K562 treated with DMSO at 1 percent for 48 hours (cell line): ENCODE measurements around the gene SLC2A4. TPM values are rescaled to one million over a fixed set of nuclear protein-coding genes. Genes with fewer than 3 reads are reported as not detected.

Source experiments
- total RNA-seq: library from RNA; unstranded; fragments of 300-600 nt; gene quantifications from 2 replicates; pipeline ENCODE4 v1.2.3, GENCODE V29; 2022; ENCODE audit warnings: low replicate concordance; ENCODE audit errors: extremely low read depth

Gene SLC2A4
- total RNA-seq: not detected in 2 replicates

GRCh38 chr17:7281074-7281952 is at the start of gene SLC2A4:
Gene SLC2A4 (plus strand): TSS chr17:7281718. CDS start chr17:7281935, 217 bp downstream.

DNA sequence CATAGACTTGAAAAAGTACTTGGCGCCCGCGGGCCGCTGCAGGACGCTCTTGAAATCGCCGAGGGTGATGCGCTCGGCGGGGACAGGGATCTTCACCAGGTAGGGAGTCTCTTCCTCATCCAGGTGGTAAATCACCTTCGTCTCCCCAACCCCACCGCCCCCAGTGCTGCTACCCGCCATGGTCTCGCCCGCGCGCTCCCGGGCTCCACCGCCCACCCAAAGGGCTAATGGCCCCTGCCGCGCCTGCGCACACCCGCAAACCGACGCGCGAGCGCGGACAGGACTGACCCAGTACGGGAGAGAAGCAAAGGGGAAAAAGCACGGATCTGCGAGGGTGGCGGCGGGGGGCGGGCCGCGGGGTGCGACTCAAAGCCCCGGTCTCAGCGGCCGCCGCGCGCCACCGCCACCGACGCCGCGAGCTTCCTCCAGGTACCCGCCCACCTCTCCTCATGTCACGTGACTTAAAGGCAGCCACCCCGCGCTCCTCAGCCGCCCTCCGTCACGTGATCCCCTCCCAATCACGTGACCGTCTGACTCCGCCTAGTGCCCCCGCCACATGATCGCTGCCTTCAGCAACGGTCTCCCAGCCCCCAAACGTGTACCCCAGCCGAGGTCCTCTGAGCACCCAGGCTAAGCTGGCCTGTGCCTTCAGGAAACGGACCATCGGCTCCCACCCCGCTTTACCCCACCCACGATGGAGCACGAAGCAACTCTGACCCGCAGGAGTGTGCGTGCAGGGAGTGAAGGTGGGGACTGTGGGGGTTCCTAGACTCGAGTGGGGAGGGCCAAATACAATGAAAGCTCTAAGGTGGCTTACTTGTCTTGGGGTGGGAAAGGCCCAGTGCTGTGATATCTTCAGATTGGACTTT is 47.2 kb upstream of the SLC2A4 start, which contains the start of gene DVL2:
Gene DVL2 (minus strand): TSS at position 435 of the 869 bp plus-strand sequence. CDS start 255 bp downstream, at position 180.

GRCh38 chr17:7239091-7240027 is 42.2 kb upstream of the SLC2A4 start, which contains the start of gene PHF23:
Gene PHF23 (minus strand): TSS chr17:7239457. CDS start chr17:7239279, 178 bp downstream.

GRCh38 chr17:7241783-7242716 is 39.5 kb upstream of the SLC2A4 start, which contains the start of gene GABARAP:
Gene GABARAP (minus strand): TSS chr17:7242449. CDS start chr17:7242330, 119 bp downstream.

GRCh38 chr17:7251661-7252175 is 29.8 kb upstream of the SLC2A4 start, which contains the start of gene CTDNEP1:
Gene CTDNEP1 (minus strand): TSS chr17:7251734. CDS start chr17:7251296, 438 bp downstream.

DNA sequence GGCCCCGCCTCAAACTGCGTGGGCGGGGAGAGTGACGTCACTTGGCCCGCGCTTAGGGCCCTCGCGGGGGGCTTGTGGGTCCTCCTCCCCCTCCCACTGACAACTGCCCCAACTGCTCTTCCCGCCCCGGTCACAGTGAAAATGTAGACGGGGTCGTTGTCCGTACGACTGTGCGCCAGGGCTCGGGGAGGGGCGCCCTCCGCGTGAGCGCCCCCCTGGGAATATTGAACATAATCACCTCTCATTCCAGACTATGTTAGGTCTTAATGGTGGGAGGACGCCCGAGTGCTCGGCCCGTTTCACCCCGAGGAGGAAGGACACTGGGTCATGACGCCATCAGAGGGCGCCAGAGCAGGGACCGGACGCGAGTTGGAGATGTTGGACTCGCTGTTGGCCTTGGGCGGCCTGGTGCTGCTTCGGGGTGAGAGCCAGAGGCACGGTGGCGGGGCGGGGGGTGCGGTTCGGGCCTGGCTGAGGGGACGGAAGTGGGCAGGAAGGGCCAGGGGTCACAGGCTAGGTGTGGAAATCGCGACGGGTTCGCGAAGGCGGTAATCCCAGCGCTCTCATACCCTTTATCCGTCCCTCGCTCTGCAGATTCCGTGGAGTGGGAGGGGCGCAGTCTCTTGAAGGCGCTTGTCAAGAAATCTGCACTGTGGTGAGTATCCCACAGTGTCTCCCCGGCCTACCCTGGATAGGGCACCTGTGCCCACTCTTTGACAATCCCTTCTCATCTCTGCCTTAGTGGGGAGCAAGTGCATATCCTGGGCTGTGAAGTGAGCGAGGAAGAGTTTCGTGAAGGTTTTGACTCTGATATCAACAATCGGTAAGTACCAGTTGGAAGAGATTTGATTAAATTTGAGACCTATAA is 29.1 kb upstream of the SLC2A4 start, which contains the start of gene ELP5:
Gene ELP5 (plus strand): TSS at position 40 of the 868 bp plus-strand sequence. CDS start 336 bp downstream, at position 376.

DNA sequence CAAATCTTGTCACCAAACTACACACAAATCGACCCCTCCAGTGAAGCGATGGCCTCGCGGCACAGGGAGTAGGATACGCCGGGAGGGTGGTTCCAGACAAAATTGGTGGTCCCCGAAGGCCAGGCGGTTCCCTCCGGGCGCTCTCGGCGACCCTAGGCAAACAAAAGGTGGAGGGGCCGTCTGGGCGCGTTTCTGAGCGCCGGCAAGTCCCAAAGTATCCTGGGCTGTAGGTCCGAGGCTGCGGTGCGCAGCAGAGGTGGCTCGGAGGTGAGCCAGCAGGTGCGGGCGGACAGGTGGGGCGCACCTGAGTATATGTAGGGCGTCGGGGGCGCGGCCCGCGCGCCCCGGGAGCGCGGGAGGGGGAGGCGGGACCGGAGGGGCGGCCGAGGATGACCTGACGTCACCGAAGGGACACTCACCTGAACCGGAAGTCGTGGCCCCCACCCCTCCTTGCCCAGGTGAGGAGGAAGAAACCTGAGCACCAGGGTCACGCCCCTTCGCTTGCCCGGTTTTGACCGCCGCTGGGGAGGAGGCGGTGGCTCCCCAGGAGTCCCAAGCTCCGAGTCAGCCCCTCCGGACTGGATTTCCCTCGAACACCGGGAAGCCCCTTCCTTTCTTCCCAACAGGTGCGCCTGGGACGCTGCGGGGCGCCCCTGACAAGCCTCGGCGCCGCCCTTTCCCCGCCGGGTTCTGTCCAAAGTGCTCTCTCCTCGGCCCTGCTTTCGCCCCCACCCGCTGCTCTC is 19.2 kb upstream of the SLC2A4 start, which contains the start of gene CLDN7:
Gene CLDN7 (minus strand): TSS at position 287 of the 743 bp plus-strand sequence. CDS start 435 bp downstream, outside the sequence.

GRCh38 chr17:7294614-7295153 is 13.2 kb downstream of the SLC2A4 start, which contains the start of gene YBX2:
Gene YBX2 (minus strand): TSS chr17:7294639. CDS start chr17:7294500, 139 bp downstream.

DNA sequence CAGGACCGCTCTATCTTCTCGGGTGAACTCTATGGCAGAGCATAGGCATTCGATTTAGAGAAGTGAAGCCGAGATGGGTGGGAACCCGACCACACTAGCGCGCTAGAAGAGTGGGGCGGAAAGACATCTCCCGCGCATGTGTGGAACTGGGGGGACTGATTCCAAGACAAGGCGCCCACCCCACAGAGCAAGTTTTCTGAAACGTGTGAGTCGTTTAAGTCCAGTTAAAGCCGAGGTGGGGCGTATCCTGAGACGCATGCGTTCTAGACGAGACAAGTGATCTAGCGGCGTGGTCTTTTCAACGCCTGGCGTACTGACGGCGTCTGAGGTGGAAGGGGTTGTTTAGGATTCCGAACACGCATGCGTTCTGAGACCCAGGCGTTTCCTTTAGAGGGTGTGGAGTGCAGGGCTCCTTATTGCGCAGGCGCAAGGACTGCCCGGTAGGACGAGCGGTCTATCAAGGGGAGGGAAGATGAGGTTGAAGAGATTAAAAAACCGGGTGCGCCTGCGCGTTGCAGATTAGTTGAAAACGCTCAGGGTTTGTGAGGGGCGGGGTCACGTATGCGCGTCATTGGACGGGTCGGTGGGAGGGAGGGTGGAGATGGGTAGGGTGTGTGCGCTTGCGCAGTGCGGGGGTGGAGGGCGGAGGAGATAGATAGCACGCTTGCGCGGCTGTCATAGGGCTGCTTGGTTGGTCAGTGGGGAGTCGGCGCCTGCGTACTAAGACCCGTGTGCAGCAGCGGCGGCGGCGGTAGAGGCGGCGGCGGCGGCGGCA is 25.6 kb downstream of the SLC2A4 start, which contains the start of gene EIF5A:
Gene EIF5A (plus strand): TSS at position 718 of the 775 bp plus-strand sequence. CDS start 2,008 bp downstream, outside the sequence.

DNA sequence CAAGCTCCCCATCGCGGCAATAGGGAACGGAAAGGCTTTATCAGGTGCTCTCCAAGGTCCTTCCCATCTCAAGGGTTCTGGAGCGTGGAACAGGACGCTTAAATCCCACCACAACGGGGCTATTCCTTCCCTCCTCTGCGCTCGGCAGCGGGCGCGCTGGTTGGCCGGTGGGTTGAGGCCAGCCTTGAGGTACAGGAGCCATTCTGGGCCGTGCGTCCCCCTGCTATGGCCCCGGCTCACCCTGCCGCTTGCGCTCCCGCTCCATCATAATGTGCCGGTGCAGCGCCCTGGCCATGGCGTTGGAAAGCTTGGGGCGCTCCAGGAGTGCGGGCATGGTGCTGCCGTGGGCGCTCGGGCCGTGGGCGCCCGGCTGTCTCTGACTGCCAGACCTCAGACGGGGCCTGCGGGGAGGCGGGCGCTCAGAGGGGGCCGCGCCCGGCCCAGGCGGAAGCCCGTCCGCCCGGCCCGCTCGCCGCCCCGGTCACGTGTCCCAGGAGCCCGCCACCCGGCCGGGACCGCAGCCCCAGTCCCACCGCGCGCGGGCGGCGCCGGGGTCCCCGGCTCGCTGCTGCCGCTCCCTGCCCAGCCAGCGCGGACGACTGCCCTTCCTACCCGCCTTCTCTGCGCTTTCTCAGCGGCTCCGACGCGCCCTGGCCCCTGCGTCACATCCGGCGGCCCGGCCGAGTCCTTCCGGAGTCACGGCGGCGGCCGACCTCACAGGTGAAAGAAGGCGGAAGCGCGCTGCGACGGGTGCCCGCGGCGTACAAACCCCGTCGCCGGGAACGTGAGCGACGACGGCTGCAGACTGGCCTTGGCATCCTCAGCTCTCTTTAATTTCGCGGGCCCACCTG is 33.4 kb downstream of the SLC2A4 start, which contains the start of gene GPS2:
Gene GPS2 (minus strand): TSS at position 642 of the 851 bp plus-strand sequence. CDS start 308 bp downstream, at position 334.

GRCh38 chr17:7328840-7329373 is 47.4 kb downstream of the SLC2A4 start, which contains the start of gene NEURL4:
Gene NEURL4 (minus strand): TSS chr17:7329335. CDS start chr17:7329312, 23 bp downstream.

GRCh38 chr17:7336240-7337175 is 55.0 kb downstream of the SLC2A4 start, which contains the start of gene ACAP1:
Gene ACAP1 (plus strand): TSS chr17:7336529. CDS start chr17:7336735, 206 bp downstream.

